Esophagus squamous epithelium (tissue), 5 donors: ENCODE results near the gene GABBR2. TPM values are rescaled to one million over a fixed set of nuclear protein-coding genes. Genes with fewer than 3 reads are reported as not detected.

Source experiments
- DNase-seq: peaks from one replicate; lab custom pipeline; 2025; lab: John Stamatoyannopoulos, UW
- H3K27ac ChIP-seq, 4 donors: fragments of 200-600 bp; sonication (generic); one replicate each; pipeline ENCODE4 v1.5.1; 2016 to 2019; ENCODE audit warnings: mild to moderate bottlenecking in 1 of 4
- H3K27me3 ChIP-seq, 4 donors: fragments of 200-600 bp; sonication (generic); 1 replicate in 3 of 4; 2 replicates in 1 of 4; pipeline versions ENCODE4 v1.5.1 to v1.6.0; 2017 to 2021; ENCODE audit warnings: antibody characterized with exemption in 1 of 4
- H3K36me3 ChIP-seq, 3 donors: fragments of 200-600 bp; sonication (generic); one replicate each; pipeline ENCODE4 v1.5.1; 2016 to 2019
- H3K4me1 ChIP-seq, 3 donors: fragments of 200-600 bp; sonication (generic); one replicate each; pipeline ENCODE4 v1.5.1; 2017 to 2019
- H3K4me3 ChIP-seq, 4 donors: fragments of 200-600 bp; sonication (generic); 1 replicate in 3 of 4; 2 replicates in 1 of 4; pipeline ENCODE4 v1.5.1; 2016 to 2019; ENCODE audit warnings: mild to moderate bottlenecking in 2 of 4, moderate library complexity in 1 of 4
- H3K9me3 ChIP-seq, 3 donors: fragments of 200-600 bp; sonication (generic); one replicate each; pipeline ENCODE4 v1.5.1; 2016 to 2019
- POLR2A ChIP-seq, 4 donors: fragments of 450-650 bp; IDR thresholded peaks; one replicate each; pipeline ENCODE4 v1.6.1; 2017; ENCODE audit warnings: antibody characterized with exemption in 4 of 4, mild to moderate bottlenecking in 4 of 4, moderate library complexity in 3 of 4
- WGBS, 2 donors: methylation state at CpG; one replicate each; pipeline ENCODE4 v1.1.5; 2018; 5-methylcytosine and 5-hydroxymethylcytosine counted together
- intact Hi-C: fragments of 100-400 bp; cut with DNase I; formaldehyde crosslinking; loops from one replicate; pipeline ENCODE4 v1.15.0; 2022
- total RNA-seq, 4 donors: library from RNA; depleted of rRNA; stranded (reverse); fragments of >200 nt; gene quantifications; one replicate each; pipeline ENCODE4 v1.1.0, GENCODE V29; 2016
- TF ChIP-seq, protein P1 (sequence below), 6 experiments: fragments of 450-650 bp in 4 of 6; fragments of 200-600 bp in 2 of 6; sonication (generic) in 2 of 6; IDR thresholded peaks; one replicate each; pipeline ENCODE4 v1.5.1; 2016 to 2019; ENCODE audit warnings: antibody characterized with exemption in 6 of 6, mild to moderate bottlenecking in 4 of 6, moderate library complexity in 4 of 6
- donor health status: DM: yes; HTN: yes; CAD: no.

The GABBR2 gene
- total RNA-seq, 4 donors from 2014 or later, result not detected

DNA sequence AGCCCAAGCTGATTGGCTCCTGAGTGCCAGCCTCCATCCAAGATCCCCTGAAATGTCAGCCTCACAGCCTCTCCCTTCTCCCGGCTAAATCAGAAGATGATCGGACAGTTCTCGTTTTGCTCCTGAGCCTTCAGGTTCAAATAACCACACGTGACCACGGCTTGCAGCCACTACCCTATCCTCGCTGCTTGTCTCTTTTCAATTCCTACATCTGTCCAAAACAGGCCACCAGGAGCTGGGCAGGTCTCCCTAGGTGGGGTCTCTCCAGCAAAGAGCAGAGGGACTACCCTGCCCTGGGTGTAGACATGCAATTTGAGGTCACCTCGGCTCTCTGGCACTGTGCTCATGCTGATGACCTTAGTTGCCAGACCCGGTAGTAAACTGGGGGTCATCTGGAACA, 229.3 kb downstream of the GABBR2 start:
- H3K9me3 ChIP-seq, result no peaks in the 10 kb centered on the region
- no peaks in the 10 kb centered on the region for H3K36me3 ChIP-seq
- 76 to 78% methylated on average over 8 of the region's 8 CpGs for WGBS, 2 donors
- no peak for DNase-seq
- intact Hi-C loops, result no loop called here
- no peak overlapping the region for H3K4me3 ChIP-seq
- H3K4me1 ChIP-seq, result no peaks in the 10 kb centered on the region
- H3K27ac ChIP-seq, result no peak overlapping the region
- peaks cover 0 to 21% (median 0%) of the 10 kb centered on the region in 4 donors for H3K27me3 ChIP-seq
- TF ChIP-seq POLR2A (IDR thresholded peaks at IDR 0.05), result no peak
- TF ChIP-seq, protein P1, sequence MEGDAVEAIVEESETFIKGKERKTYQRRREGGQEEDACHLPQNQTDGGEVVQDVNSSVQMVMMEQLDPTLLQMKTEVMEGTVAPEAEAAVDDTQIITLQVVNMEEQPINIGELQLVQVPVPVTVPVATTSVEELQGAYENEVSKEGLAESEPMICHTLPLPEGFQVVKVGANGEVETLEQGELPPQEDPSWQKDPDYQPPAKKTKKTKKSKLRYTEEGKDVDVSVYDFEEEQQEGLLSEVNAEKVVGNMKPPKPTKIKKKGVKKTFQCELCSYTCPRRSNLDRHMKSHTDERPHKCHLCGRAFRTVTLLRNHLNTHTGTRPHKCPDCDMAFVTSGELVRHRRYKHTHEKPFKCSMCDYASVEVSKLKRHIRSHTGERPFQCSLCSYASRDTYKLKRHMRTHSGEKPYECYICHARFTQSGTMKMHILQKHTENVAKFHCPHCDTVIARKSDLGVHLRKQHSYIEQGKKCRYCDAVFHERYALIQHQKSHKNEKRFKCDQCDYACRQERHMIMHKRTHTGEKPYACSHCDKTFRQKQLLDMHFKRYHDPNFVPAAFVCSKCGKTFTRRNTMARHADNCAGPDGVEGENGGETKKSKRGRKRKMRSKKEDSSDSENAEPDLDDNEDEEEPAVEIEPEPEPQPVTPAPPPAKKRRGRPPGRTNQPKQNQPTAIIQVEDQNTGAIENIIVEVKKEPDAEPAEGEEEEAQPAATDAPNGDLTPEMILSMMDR (IDR thresholded peaks at IDR 0.05), result no peak

DNA sequence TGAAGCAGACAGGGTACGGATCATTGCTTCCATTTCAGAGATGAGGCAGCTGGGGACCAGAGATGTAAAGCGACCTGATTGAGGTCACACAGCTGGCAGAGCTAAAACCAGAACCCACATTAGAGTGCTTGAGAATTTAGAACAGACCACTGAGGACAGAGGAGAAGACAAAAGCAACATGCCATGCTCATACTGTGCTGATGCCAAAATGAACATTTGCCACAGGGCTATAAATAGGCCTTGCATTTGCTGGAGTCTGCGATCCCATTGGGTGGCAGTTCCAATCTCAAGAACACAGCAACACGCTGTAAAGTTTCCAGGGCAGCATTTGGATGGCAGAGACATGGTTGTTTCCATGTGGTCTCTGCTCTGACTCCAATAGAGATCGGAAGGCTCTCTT, 230.9 kb downstream of the GABBR2 start:
- Histone ChIP-seq H3K9me3 (no peaks in the 10 kb centered on the region), H3K4me1 (no peaks in the 10 kb centered on the region), H3K4me3 (no peak overlapping the region), H3K36me3 (no peaks in the 10 kb centered on the region), H3K27ac (no peak overlapping the region), H3K27me3 (peaks cover 0 to 5% (median 0%) of the 10 kb centered on the region in 4 donors)
- 90 to 92% methylated on average over 5 of the region's 5 CpGs for WGBS, 2 donors
- no peak for DNase-seq
- intact Hi-C loops, result no loop called here
- no peak for TF ChIP-seq POLR2A (IDR thresholded peaks at IDR 0.05)
- TF ChIP-seq, protein P1 (IDR thresholded peaks at IDR 0.05), result no peak

DNA sequence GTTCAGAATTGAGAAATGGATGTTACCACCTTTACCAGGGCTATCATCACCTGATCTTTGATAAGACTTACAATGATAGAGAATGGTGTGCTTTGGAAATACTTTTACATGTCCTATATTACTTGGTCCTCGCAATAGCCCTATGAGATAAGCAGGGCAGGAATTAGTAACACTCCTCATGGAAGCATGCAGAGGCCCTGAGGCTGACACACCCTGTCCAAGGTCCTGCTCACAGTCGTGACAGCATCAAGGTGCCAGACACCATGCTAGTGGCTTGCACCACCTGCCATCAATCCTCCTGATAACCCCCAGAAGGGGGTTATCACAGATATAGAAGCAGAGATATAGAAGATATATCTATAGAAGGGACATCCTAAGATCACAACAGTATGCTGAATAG, 236.5 kb downstream of the GABBR2 start:
- no peaks in the 10 kb centered on the region for H3K4me1 ChIP-seq

DNA sequence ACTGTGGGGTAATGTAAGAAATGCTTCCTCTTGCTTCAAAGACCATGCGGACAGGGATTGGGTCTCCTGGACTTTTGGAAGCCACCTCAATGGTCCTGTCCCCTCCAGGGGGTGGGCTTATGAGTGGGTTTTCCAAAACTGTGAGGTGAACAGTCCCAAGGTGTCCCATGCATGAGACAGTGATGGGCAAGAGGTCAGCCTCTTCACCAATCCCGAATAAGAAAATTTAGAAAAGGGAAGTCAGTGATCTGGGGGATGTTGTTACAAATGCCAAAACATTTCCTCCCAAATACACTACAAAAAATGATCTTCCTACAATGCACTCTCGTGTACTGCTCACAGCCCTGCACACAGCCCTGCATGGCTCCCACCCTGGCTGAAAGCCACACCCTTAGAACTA, 237.6 kb downstream of the GABBR2 start:
- intact Hi-C loops, result no loop called here
- no peak for DNase-seq
- 61 to 65% methylated on average over 3 of the region's 3 CpGs for WGBS, 2 donors
- H3K9me3 ChIP-seq, result no peaks in the 10 kb centered on the region
- H3K4me1 ChIP-seq, result no peaks in the 10 kb centered on the region
- TF ChIP-seq POLR2A (IDR thresholded peaks at IDR 0.05), result no peak
- TF ChIP-seq, protein P1 (IDR thresholded peaks at IDR 0.05), result no peak
- H3K27me3 ChIP-seq, result no peaks in the 10 kb centered on the region
- no peaks in the 10 kb centered on the region for H3K36me3 ChIP-seq
- no peak overlapping the region for H3K27ac ChIP-seq
- no peak overlapping the region for H3K4me3 ChIP-seq

More for the DNA sequence above, 236.5 kb downstream of the GABBR2 start:
- no peaks in the 10 kb centered on the region for H3K27me3 ChIP-seq
- DNase-seq, result no peak
- H3K4me3 ChIP-seq, result no peak overlapping the region
- no peak overlapping the region for H3K27ac ChIP-seq
- TF ChIP-seq, protein P1 (IDR thresholded peaks at IDR 0.05), result no peak
- TF ChIP-seq POLR2A (IDR thresholded peaks at IDR 0.05), result no peak
- H3K36me3 ChIP-seq, result no peaks in the 10 kb centered on the region
- intact Hi-C loops, result no loop called here
- no peaks in the 10 kb centered on the region for H3K9me3 ChIP-seq
- WGBS, 2 donors, result 0 to 30% methylated on average over 1 to 2 of the region's 2 CpGs

DNA sequence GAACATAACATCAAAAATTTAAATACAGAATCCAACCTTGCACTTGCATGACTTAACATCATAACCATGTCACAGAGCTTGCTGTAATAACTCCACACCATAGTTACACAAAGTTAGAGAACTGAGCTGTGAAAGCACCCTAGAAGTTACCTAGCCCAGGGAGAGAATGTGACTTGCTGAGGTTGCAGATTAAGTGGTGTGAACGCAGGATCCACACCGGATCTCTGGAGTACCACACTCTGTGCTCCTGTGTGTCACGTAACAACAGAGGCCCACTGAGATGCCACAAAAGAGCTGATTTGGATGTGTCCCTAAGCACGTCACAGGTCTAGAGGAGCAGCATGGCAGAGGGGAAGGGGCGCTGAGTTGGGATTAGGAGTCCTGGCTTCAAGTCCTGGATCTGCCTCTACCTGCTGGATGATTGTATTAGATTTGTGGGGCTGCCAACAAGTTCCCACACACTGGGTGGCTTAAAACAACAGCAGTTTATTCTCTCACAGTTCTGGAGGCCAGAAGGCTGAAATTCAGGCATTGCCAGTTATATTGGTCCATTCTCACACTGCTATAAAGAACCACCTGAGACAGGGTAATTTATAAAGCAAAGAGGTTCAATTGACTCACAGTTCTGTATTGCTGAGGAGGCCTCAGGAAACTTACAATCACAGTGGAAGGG, 240.0 kb downstream of the GABBR2 start:
- Histone ChIP-seq H3K4me1 (no peaks in the 10 kb centered on the region), H3K9me3 (peaks cover 0 to 4% (median 0%) of the 10 kb centered on the region in 3 donors), H3K36me3 (no peaks in the 10 kb centered on the region), H3K27me3 (no peaks in the 10 kb centered on the region), H3K4me3 (no peak overlapping the region), H3K27ac (no peak overlapping the region)
- TF ChIP-seq, protein P1 (IDR thresholded peaks at IDR 0.05), result no peak
- TF ChIP-seq POLR2A (IDR thresholded peaks at IDR 0.05), result no peak
- intact Hi-C loops, result no loop called here
- WGBS, 2 donors, result 82 to 84% methylated on average over 5 of the region's 5 CpGs
- DNase-seq, result no peak
